ENCODE results near the gene HOXA10.
A peak's percentile ranks its signal among the peaks of the same experiment; 100 is the strongest.

HOXA10 gene

GRCh38 chr7:27168265-27168947, 5.7 kb downstream of the HOXA10 start:
- DNase-seq (ENCODE audit: low read depth in 3 of 3), result no peak

GRCh38 chr7:27167916-27168264, 6.2 kb downstream of the HOXA10 start:
- no peak for DNase-seq (ENCODE audit: low read depth in 3 of 3)

GRCh38 chr7:27166531-27167505, 7.3 kb downstream of the HOXA10 start:
- no peak for DNase-seq (ENCODE audit: low read depth in 3 of 3)

- no peak for DNase-seq (ENCODE audit: low read depth in 3 of 3)
Observed at GRCh38 chr7:27165996-27166530, 8.1 kb downstream of the HOXA10 start.

- no peak for DNase-seq (ENCODE audit: low read depth in 3 of 3)
Observed at GRCh38 chr7:27165089-27165995, 8.8 kb downstream of the HOXA10 start, which contains the start of gene HOXA9. Gene HOXA9 (minus strand): TSS chr7:27165537. CDS start chr7:27165457, 80 bp downstream.

GRCh38 chr7:27164367-27165088, 9.6 kb downstream of the HOXA10 start:
- no peak for DNase-seq (ENCODE audit: low read depth in 3 of 3)

- no peak for DNase-seq (ENCODE audit: low read depth in 3 of 3)
Observed at GRCh38 chr7:27164045-27164366, 10.1 kb downstream of the HOXA10 start.

GRCh38 chr7:27163288-27164044, 10.7 kb downstream of the HOXA10 start:
- DNase-seq (ENCODE audit: low read depth in 3 of 3), result no peak

- no peak for DNase-seq (ENCODE audit: low read depth in 3 of 3)
Observed at GRCh38 chr7:27162561-27163287, 11.4 kb downstream of the HOXA10 start.

- no peak for DNase-seq (ENCODE audit: low read depth in 3 of 3)
Observed at GRCh38 chr7:27161721-27162560, 12.2 kb downstream of the HOXA10 start.

- DNase-seq (ENCODE audit: low read depth in 3 of 3), result no peak
Observed at GRCh38 chr7:27161214-27161720, 12.9 kb downstream of the HOXA10 start.

- peak; percentile 76 to 79 (median 76) for DNase-seq (ENCODE audit: low read depth in 3 of 3)
Observed at GRCh38 chr7:27160546-27161213, 13.4 kb downstream of the HOXA10 start.

GRCh38 chr7:27160145-27160545, 14.0 kb downstream of the HOXA10 start:
- no peak for DNase-seq (ENCODE audit: low read depth in 3 of 3)

GRCh38 chr7:27159266-27160144, 14.6 kb downstream of the HOXA10 start:
- no peak for DNase-seq (ENCODE audit: low read depth in 3 of 3)

GRCh38 chr7:27158436-27159265, 15.5 kb downstream of the HOXA10 start:
- no peak for DNase-seq (ENCODE audit: low read depth in 3 of 3)

Data from stimulated activated CD4-positive, alpha-beta T cell treated with anti-CD3 and anti-CD28 coated beads, TNF-alpha, amount 100 ng/mL, for 24 hours (primary cell).